Posterior vena cava (tissue), 2 donors: ENCODE results near the gene C1D. TPM values are rescaled to one million over a fixed set of nuclear protein-coding genes. Genes with fewer than 3 reads are reported as not detected.
A peak's percentile ranks its signal among the peaks of the same experiment; 100 is the strongest.

Source experiments
- DNase-seq: peaks from one replicate; pipeline ENCODE4 v3.0.0-alpha.2; 2020; ENCODE audit warnings: low spot score
- intact Hi-C, 2 donors: fragments of 100-400 bp; cut with DNase I; formaldehyde crosslinking; loops; one replicate each; pipeline versions ENCODE4 v1.14.1 to v1.14.2; 2022 to 2023
- long read RNA-seq, 2 donors: library from polyadenylated mRNA; unstranded; transcript quantifications; one replicate each; pipeline ENCODE4 v2.0.0, GENCODE V29; 2020 to 2021
- total RNA-seq, 2 donors: library from RNA; stranded (reverse); fragmentation: NEBNext Ultra II Directional; extraction: Animal tissue kit (Norgen Biotek cat#: 25700); gene quantifications; one replicate each; pipeline ENCODE4 v1.2.1, GENCODE V29; 2021
- donor health status: DM: yes; HTN: yes; CAD: no.
- donor health status: DM: yes; HTN: yes; CAD: no.

C1D gene
- total RNA-seq = 10 to 100 TPM; 18.9 to 21.8 TPM
- long read RNA-seq, donor 1, partial matches to known transcripts = 0 of 8 reads
- long read RNA-seq, donor 1, other reads (novel, unspliced or antisense) = 3 of 8 reads
- long read RNA-seq, donor 2, transcript C1D-204 (5 exons, 736 nt) = major isoform, 6 of 12 reads
- long read RNA-seq, donor 2, partial matches to known transcripts = 0 of 12 reads
- long read RNA-seq, donor 2, other reads (novel, unspliced or antisense) = 5 of 12 reads

GRCh38 chr2:68062680-68063387 is at the start of gene C1D:
C1D (minus strand) TSS chr2:68063004; CDS start chr2:68047310, 15,694 bp downstream.
- peak; percentile 98 for DNase-seq
- intact Hi-C loops = no loop called here

- no peak for DNase-seq
- intact Hi-C loops = no loop called here
Observed at GRCh38 chr2:68110102-68110501, 47.3 kb upstream of the C1D start.

GRCh38 chr2:68108120-68108519 is 45.3 kb upstream of the C1D start:
- intact Hi-C loops = no loop called here
- DNase-seq = no peak

- intact Hi-C loops = no loop called here
- DNase-seq = no peak
Observed at GRCh38 chr2:68107475-68107874, 44.7 kb upstream of the C1D start.

- no peak for DNase-seq
- intact Hi-C loops = no loop called here
Observed at GRCh38 chr2:68104111-68104835, 41.5 kb upstream of the C1D start.

- intact Hi-C loops = no loop called here
- DNase-seq = no peak
Observed at GRCh38 chr2:68103709-68104055, 40.9 kb upstream of the C1D start.

GRCh38 chr2:68103030-68103708 is 40.4 kb upstream of the C1D start:
- intact Hi-C loops = no loop called here
- no peak for DNase-seq

- intact Hi-C loops = no loop called here
Observed at GRCh38 chr2:68100189-68100588, 37.4 kb upstream of the C1D start.

GRCh38 chr2:68099260-68099659 is 36.5 kb upstream of the C1D start:
- intact Hi-C loops = no loop called here
- no peak for DNase-seq

More at GRCh38 chr2:68100189-68100588, 37.4 kb upstream of the C1D start:
- no peak for DNase-seq

GRCh38 chr2:68098291-68098797 is 35.5 kb upstream of the C1D start:
- intact Hi-C loops = no loop called here
- no peak for DNase-seq

- no peak for DNase-seq
- intact Hi-C loops = no loop called here
Observed at GRCh38 chr2:68094111-68094510, 31.3 kb upstream of the C1D start.

- no peak for DNase-seq
- intact Hi-C loops = no loop called here
Observed at GRCh38 chr2:68093634-68094033, 30.8 kb upstream of the C1D start.

GRCh38 chr2:68091439-68092034 is 28.7 kb upstream of the C1D start:
- intact Hi-C loops = no loop called here

GRCh38 chr2:68089961-68090360 is 27.2 kb upstream of the C1D start:
- no peak for DNase-seq
- intact Hi-C loops = no loop called here

More at GRCh38 chr2:68091439-68092034, 28.7 kb upstream of the C1D start:
- no peak for DNase-seq

- DNase-seq = no peak
- intact Hi-C loops = no loop called here
Observed at GRCh38 chr2:68088940-68089339, 26.1 kb upstream of the C1D start.

- intact Hi-C loops = no loop called here
- DNase-seq = no peak
Observed at GRCh38 chr2:68086166-68086565, 23.4 kb upstream of the C1D start.

GRCh38 chr2:68083346-68083745 is 20.5 kb upstream of the C1D start:
- intact Hi-C loops = no loop called here
- DNase-seq = no peak

GRCh38 chr2:68074050-68074449 is 11.2 kb upstream of the C1D start:
- DNase-seq = no peak
- intact Hi-C loops = no loop called here
